HG02798 (cell line): Measurements from ENCODE around the gene ZNF426.

Experiments used
- ATAC-seq: cut with Tn5 transposase; IDR thresholded peaks from one replicate; pipeline ENCODE4 v1.9.1; 2021; ENCODE audit warnings: mild to moderate bottlenecking; ENCODE audit not compliant: unreplicated experiment, poor library complexity

ZNF426 gene

GRCh38 chr19:9498183-9498902 is 40.1 kb downstream of the ZNF426 start, which contains the start of gene ZNF560:
TSS of gene ZNF560 (minus strand) at chr19:9498616. CDS start at chr19:9475313, 23,303 bp downstream.
- no peak for ATAC-seq

GRCh38 chr19:9494096-9494495 is 44.3 kb downstream of the ZNF426 start:
- ATAC-seq: no peak

DNA sequence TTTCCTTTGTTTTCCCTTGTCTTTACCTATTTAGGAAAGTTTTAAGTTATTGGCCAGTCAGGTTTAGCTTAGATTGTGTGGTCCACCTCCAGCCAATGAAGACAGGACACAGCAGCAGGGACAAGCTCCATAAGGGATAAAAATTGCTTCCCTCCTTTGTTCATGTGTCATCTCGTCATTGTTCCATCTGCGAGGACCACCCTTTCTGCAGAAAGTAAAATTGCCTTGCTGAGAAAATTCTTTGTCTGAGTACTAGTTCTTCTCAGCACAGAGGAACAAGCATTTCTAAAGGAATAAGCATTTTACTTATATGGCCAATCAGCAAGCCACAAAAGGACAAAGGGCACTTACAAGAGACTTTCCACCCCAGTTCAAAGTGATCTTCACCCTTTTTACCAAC is 51.4 kb downstream of the ZNF426 start:
- ATAC-seq: no peak

- ATAC-seq: no peak
These were observed 53.3 kb downstream of the ZNF426 start for GRCh38 chr19:9485140-9485539.

- ATAC-seq: no peak
These were observed 63.5 kb downstream of the ZNF426 start for GRCh38 chr19:9474975-9475374.
